Mucosa of gallbladder (tissue), 1 donor: ENCODE data around the gene NDUFS2. TPM values are rescaled to one million over a fixed set of nuclear protein-coding genes. Genes with fewer than 3 reads are reported as not detected.
"Not testable (repeated sequence)": the region's sequence is repeated elsewhere in the genome, so short reads cannot be mapped to it uniquely, and the experiment has no call there.

ENCODE experiments used
- DNase-seq: peaks from one replicate; pipeline ENCODE4 v3.0.0-alpha.2; 2020; ENCODE audit warnings: low spot score
- total RNA-seq: library from RNA; stranded (reverse); gene quantifications from one replicate; pipeline ENCODE4 v1.2.1, GENCODE V29; 2021
- donor health status: DM: no; HTN: no; CAD: no.

Gene NDUFS2
- total RNA-seq, 1 donor from 2014 or later: 82.5 TPM

- DNase-seq: not testable (repeated sequence)
These were observed 47.9 kb downstream of the NDUFS2 start for GRCh38 chr1:161250100-161250499.

- no peak for DNase-seq
These were observed 48.7 kb downstream of the NDUFS2 start for GRCh38 chr1:161250829-161251228.

GRCh38 chr1:161251579-161251978, 49.4 kb downstream of the NDUFS2 start:
- DNase-seq: no peak

- DNase-seq: not testable (repeated sequence)
These were observed 53.1 kb downstream of the NDUFS2 start for GRCh38 chr1:161255302-161255701.

GRCh38 chr1:161255955-161256520, 53.9 kb downstream of the NDUFS2 start:
- DNase-seq: not testable (repeated sequence)

- not testable (repeated sequence) for DNase-seq
These were observed 54.9 kb downstream of the NDUFS2 start for GRCh38 chr1:161257109-161257508.

- peak; percentile 55 for DNase-seq
These were observed 56.5 kb downstream of the NDUFS2 start, which contains the start of gene PCP4L1 for GRCh38 chr1:161258439-161259344. PCP4L1 (plus strand) TSS chr1:161258745; CDS start chr1:161258975, 230 bp downstream.

GRCh38 chr1:161259345-161259702, 57.2 kb downstream of the NDUFS2 start:
- DNase-seq: no peak

- DNase-seq: no peak
These were observed 57.6 kb downstream of the NDUFS2 start for GRCh38 chr1:161259765-161260164.

- DNase-seq: no peak
These were observed 58.5 kb downstream of the NDUFS2 start for GRCh38 chr1:161260376-161261260.

- DNase-seq: no peak
These were observed 59.4 kb downstream of the NDUFS2 start for GRCh38 chr1:161261261-161262235.

Other genes with a start within 250 kb of the NDUFS2 start
- not detected for gene ITLN2, start 247.6 kb upstream of the NDUFS2 start, total RNA-seq
- 173 TPM for gene F11R, start 181.2 kb upstream of the NDUFS2 start, total RNA-seq
- 70.9 TPM for gene TSTD1, start 163.4 kb upstream of the NDUFS2 start, total RNA-seq
- 58.8 TPM for gene USF1, start 156.4 kb upstream of the NDUFS2 start, total RNA-seq
- 16.2 TPM for gene ARHGAP30, start 132.5 kb upstream of the NDUFS2 start, total RNA-seq
- gene NECTIN4, start 112.8 kb upstream of the NDUFS2 start, total RNA-seq: 20.3 TPM
- gene KLHDC9, start 104.0 kb upstream of the NDUFS2 start, total RNA-seq: 14.3 TPM
- 35.4 TPM for gene PFDN2, start 84.3 kb upstream of the NDUFS2 start, total RNA-seq
- gene NIT1, start 84.3 kb upstream of the NDUFS2 start, total RNA-seq: 67.6 TPM
- 38.7 TPM for gene DEDD, start 69.7 kb upstream of the NDUFS2 start, total RNA-seq
- gene UFC1, start 48.4 kb upstream of the NDUFS2 start, total RNA-seq: 114 TPM
- gene USP21, start 42.9 kb upstream of the NDUFS2 start, total RNA-seq: 42.4 TPM
- gene PPOX, start 35.9 kb upstream of the NDUFS2 start, total RNA-seq: 25.6 TPM
- gene B4GALT3, start 24.9 kb upstream of the NDUFS2 start, total RNA-seq: 36.4 TPM
- 7.3 TPM for gene ADAMTS4, start 3.3 kb upstream of the NDUFS2 start, total RNA-seq
- gene FCER1G, start 12.9 kb downstream of the NDUFS2 start, total RNA-seq: 31.5 TPM
- gene APOA2, start 21.3 kb downstream of the NDUFS2 start, total RNA-seq: 5.1 TPM
- gene TOMM40L, start 23.7 kb downstream of the NDUFS2 start, total RNA-seq: 15.1 TPM
- gene NR1I3, start 35.8 kb downstream of the NDUFS2 start, total RNA-seq: not detected
- 17.7 TPM for gene PCP4L1, start 56.4 kb downstream of the NDUFS2 start, total RNA-seq
- gene MPZ, start 107.6 kb downstream of the NDUFS2 start, total RNA-seq: 9.0 TPM
- gene SDHC, start 112.0 kb downstream of the NDUFS2 start, total RNA-seq: 203 TPM
- gene CFAP126, start 165.5 kb downstream of the NDUFS2 start, total RNA-seq: not detected